COLO668 (cell line): ENCODE results near the gene RFTN1.
"Not testable (repeated sequence)": the region's sequence is repeated elsewhere in the genome, so short reads cannot be mapped to it uniquely, and the experiment has no call there.

Experiments used
- DNase-seq: peaks from one replicate; lab custom pipeline; 2025; ENCODE audit not compliant: unreplicated experiment; lab: John Stamatoyannopoulos, UW

The RFTN1 gene

DNA sequence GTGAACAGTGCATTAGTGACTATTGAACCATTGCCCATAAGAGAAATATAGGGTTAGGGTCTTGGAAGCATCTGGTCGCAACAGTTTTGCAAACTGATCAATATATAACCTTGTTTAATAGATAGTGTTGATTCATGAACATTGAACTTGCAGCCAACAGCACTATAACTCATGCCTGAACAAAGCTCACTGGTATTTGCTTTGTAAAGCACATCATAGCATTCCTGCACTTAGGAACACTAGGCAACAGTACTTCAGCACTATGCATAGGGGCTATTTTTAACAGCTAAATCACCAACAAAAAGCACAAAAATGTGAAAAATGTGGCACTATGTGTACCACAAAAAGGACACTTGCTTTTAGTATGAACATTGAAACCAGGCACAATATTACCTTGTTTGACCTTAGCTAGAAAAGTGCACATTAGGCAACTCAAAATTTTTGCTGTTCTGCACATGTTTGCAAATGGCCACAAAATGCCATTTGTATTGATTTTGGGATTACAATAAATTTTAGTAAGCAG is 180.5 kb downstream of the RFTN1 start:
- no peak for DNase-seq

- DNase-seq = no peak
These were observed 182.1 kb downstream of the RFTN1 start for GRCh38 chr3:16331319-16331883.

GRCh38 chr3:16330351-16330750 is 183.1 kb downstream of the RFTN1 start:
- DNase-seq = no peak

DNA sequence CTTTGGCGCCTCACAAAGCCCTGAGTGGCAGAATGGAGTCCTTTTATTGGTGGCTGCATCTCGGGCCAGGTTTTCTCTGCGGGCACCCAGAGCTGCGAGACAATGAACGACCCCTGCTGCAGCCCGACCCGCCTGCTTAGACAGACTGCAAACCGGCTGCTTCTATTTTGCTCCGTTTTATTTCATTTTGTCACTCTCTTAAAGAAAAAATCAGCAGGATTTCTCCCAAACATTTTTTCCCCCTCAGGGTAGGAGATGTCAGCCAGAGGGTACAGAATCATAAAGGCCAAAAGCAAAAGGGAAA is 183.7 kb downstream of the RFTN1 start:
- DNase-seq = no peak

DNA sequence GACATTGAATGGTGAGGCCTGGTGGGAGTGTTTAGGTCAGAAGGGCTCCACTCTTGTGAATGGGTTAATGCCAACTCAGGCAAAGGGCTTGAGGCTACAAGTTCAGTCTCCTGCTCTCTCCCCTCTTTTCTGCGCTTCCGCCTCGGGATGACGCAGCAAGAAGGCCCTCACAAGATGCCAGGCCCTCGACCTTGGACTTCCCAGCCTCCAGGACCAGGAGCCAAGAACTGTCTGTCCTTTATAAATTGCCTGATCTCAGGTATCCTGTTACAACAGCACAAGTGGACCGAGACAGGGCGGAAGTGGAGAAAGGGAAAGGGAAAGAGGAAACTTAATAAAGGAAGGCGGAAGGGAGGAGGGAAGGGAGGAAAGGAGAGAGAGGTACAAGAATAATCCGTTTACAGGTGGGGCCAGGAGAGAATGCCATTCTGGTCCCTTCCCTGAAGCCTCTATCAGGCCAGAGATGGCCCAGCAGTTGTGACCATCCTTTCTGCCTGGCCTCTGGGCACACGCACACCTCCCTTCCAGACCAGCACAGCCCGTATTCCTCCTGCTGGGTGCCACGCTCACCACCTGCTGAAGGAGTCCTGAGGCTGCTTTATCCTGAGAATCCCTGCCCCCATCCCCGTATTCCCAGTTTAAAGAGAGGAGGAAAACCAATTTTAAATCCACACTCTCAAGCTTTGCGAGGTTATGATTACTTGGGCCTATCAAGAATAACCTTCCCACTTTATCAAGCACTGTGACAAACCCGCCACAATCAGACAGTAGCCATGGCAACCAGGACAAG is 184.3 kb downstream of the RFTN1 start:
- DNase-seq = no peak

- no peak for DNase-seq
These were observed 185.4 kb downstream of the RFTN1 start for GRCh38 chr3:16328124-16328523.

- DNase-seq = no peak
These were observed 186.7 kb downstream of the RFTN1 start for GRCh38 chr3:16326724-16327349.

GRCh38 chr3:16325850-16326249 is 187.6 kb downstream of the RFTN1 start:
- DNase-seq = no peak

- DNase-seq = no peak
These were observed 189.8 kb downstream of the RFTN1 start for GRCh38 chr3:16323737-16324136.

DNA sequence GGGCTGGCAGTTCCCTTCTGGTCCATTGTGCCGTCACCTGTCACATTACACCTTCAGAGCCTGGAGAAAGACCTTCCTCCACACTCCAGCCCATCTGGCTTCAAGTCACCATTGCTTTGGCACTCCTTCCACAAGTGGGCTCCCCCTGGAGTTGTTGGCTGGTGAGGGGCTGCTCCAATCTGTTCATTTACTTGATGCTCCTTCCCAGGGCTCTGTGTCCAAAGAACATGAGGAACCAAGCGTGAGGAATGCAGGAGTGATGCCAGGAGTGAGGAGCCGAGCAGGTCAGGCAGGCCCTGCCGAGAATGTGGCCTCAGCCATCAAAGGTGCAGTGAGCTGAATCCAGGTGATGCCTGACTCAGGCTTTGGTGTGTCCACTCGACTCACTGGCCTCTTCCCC is 191.3 kb downstream of the RFTN1 start:
- no peak for DNase-seq

DNA sequence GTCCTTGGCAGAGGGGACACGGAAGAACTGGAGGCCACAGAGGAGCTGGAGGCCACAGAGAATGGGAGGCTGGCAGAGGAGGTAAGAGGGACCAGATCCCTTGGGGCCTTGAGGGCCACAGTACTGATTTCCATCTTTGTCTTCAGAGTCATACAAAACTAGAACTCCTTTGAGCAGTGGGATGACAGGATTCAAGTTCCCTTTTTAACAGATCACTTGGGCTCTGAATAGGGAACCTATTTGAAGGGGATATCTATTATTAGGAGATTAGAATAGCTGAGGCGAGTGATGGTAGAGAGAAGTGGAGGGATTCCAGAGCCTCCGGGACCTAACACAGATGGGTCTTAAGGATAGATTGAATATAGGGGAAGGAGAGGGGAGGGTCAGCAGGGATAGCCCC is 192.8 kb downstream of the RFTN1 start:
- DNase-seq = no peak

- DNase-seq = no peak
These were observed 193.8 kb downstream of the RFTN1 start for GRCh38 chr3:16319723-16320122.

- peak; percentile 1 for DNase-seq
These were observed 194.2 kb downstream of the RFTN1 start for GRCh38 chr3:16319307-16319706.

GRCh38 chr3:16318176-16318575 is 195.3 kb downstream of the RFTN1 start:
- no peak for DNase-seq

DNA sequence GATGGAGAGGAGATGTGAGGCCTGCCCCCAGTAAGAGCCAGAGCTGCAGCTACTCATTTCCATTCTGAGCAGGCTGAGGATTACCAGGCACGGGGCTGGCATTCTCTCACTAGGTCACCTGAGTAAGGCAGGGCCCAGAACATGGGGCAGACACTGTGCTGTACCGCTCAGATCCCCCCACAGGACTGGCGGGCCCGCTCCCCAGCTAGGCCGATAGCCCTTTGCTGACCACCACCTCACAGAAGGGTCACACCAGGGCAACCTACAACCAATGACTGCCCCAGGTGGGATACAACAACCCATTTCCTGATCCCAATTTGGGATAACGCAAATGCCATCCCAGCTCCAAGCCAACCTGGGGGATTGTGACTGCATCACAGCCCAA is 195.9 kb downstream of the RFTN1 start:
- DNase-seq = no peak

DNA sequence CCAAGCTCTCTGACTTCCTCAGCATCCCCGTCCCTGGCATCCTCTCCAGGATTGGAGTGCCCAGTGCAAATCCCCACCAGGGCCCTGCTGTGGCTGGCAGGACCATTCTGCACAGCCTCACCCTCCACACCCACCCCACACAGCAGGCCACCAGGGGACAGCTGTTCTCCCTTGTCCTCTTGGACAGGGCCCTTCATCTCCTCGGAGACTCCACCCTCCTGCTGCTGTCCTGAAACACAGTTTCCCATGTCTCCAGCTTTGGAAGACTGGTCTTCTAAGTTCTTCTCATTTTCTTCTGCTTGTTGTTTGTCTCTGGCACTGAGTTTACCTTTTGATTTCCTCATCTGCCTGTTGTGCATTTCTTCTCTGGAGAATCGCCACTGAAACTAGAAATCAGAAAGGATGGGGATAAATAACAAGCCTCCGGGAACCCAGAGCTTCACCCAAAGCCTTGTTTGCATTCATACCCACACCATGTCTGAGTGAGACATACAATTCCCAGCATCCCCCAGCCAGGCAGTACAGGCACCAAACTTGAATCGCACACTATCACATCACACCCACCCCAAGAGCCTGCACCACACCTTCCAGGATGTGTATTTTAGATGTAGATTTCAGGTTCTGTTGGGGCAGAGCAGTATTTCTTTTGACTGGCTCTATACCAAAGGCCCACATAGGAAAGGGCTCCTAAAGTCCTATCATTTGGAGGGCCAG is 196.5 kb downstream of the RFTN1 start:
- DNase-seq = no peak

GRCh38 chr3:16316396-16316795 is 197.1 kb downstream of the RFTN1 start:
- no peak for DNase-seq

DNA sequence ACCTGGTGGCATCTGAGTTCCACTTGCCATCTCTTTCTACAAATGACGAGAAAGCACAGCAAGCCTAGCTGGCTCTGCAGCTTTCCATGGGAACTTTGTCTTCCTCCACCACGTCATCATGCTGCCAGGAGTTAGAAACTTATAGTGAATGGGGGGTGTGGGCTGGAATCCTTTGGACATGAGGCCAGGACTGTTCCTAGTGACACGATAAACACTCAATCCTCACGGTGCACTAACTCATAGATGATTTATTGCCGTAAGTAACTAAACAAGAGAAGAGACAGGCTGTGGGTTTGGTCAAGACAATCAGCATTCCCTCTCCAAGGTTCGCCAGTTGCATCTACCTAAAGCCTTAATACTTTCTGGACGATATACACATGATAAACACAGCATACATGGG is 197.9 kb downstream of the RFTN1 start:
- no peak for DNase-seq

DNA sequence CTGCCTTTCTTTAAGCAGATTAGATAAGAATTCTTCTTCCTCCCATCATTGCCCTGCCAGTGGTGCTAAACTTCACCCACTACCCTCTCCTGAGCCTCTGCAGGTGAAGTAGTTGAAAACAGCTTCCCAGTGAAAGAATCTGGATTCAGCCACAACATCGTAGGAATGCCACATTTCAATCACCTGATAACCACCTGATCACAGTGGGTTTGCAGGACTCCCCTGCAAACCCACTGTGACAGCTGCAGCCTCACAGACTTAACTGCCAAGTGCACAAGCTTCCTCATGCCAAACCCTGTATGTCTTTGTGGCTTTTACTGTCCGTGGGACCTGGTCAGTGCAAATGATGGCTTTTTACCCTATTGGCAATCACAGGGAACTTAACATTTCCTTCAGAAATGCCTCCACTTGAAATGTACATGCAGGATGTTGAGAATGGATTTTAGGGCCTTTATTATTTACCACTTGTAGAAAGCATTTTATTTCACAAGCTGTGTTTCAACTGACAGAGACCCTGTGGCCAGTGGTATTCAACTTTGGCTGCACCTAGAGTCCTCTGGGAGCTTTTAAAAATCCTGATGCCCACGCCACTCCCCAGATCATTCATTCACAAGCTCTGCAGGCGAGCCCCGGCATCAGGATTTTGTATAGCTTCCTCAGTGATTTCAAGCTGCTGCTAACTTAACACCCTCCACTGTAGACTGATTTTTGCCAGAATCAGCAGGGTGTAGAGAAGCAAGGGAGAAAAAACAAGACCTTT is 199.4 kb downstream of the RFTN1 start:
- DNase-seq = no peak

DNA sequence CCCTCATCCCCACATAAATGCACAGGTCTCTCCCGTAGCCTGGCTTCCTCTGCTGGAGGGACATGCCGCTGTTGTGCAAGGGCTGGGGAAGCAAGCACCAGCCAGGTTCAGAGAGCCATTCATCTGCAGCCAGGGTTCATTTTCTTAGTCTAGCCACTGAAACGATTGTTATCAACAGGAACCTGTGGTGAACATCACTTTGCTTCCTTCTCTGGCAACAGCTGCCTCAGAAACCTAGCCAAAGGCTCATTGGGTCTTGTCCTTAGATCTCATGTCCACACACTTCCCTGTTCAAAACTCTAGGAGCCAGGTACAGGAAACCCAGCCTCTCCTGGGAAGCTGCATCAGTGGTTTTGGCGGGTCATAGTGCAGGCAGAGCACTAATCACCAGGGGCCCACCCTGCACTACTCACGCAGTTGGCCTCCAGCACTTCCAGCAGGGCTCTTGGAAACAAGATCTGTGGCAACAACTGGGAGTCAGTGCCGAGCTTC is 201.5 kb downstream of the RFTN1 start:
- DNase-seq = no peak

GRCh38 chr3:16310486-16310885 is 203.0 kb downstream of the RFTN1 start:
- DNase-seq = not testable (repeated sequence)
